Endometrium (tissue), 2 donors: ENCODE data around the gene SND1.
"Not testable (repeated sequence)": the region's sequence is repeated elsewhere in the genome, so short reads cannot be mapped to it uniquely, and the experiment has no call there.

Source experiments
- FAIRE-seq: peaks from 2 replicates; lab custom pipeline; 2012; peaks lifted over from hg19 to GRCh38; lab: Jason Lieb, UNC
- donor health status: control.
- donor health status: control.

SND1 gene

DNA sequence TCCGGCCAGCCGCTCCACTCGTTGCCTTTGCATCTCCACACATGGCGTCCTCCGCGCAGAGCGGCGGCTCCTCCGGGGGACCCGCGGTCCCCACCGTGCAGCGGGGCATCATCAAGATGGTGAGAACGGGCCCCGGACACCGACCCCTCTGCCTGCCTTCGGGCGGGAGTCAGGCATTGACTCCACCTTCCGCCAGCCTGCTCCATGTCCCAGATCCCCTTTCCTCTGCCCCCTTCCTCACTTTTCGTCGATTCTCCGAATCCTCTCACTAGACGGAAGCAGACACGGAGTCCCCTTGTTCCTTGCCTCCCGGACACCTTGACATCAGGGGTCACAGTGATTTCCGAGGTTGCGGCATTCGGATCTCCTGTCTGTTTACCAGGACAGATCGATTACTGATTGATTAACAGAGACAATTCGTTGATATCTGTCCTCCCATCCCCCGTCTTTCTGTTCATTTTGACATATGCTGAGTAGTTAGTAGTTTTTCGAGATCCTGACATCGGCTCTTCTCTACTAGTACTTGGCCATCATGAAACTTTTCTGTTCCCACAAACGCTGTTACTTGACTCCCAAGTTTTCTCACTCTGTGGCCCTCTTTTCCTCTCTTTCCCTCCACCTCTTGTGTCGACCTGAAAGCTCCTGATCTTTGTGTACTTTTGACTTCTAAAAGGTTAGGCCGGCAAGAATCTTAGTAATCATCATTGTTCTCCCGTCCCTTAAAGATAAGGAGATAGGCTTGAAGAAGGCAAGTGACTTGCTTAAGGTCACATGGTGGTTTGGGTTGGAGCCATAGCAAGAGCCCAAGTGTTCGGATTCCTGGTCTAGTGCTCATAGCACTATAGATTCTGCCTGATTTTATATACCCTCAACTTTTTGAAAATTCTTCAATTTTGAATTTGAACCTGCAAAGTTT is 597 bp downstream of the SND1 start:
- no peak for FAIRE-seq

DNA sequence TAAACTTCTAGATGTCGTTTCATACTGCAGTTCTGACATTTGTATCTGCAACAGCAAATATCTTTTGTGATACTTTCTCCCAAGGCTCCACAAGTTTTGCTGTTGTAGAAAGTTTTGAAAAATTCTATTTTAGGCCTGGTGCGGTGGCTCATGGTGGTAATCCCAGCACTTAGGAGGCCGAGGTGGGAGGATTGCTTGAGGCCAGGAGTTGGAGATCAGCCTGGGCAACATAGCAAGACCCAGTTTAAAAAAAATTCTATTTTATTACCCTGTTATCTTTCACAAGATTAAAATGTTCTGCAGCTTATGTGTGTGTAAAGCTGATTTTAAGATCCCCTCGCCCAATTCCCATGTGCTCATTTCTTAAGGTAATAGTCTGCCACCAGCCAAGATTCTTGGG is 1.4 kb downstream of the SND1 start:
- no peak for FAIRE-seq

DNA sequence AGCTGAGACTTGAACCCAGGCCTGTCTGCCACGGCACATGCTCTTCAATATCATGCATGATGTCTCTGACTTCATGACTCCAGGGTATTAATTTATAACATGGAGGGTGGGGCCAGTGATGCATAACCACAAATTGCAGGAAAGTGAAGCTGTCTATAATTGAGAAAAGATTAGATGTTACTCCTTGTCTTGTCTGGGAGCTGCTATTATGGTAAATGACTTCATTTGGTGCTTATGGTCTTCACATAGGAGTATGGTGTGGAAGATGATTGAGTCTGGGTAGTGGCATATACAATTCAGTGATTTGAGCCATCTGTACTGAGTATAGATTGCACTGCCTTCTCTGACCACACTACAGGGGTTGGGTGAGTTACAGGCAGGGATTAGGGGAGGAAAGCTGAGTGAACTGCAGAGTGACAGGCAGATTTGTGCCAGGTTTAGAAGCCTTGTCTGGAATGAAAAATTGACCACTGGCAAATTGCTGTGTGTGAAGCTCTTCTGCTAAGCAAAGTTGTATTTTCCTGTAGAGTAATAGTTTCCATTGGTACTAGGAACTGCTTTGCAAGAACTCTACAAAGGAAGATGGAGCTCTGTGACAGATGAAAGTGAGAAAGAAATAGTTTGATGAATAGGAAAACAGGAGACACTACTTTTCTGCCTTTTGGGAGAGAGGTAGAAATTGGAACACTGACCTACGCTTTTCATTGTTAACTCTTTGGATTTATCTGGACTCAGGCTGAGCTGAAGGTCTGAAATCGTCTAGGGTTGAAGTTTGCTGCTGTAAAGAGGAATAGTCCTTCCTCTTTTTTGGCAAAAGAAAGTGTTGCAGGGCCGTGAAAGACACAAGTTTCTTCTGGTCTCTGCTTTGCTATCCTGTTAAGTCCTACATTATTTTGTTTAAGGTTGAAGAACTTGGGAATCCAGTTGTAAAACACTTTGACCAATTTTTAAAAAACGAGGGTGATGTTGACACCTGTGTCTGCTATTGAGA is 2.7 kb downstream of the SND1 start:
- no peak for FAIRE-seq

- FAIRE-seq, result no peak
Measured at GRCh38 chr7:127655720-127656119, 3.7 kb downstream of the SND1 start.

DNA sequence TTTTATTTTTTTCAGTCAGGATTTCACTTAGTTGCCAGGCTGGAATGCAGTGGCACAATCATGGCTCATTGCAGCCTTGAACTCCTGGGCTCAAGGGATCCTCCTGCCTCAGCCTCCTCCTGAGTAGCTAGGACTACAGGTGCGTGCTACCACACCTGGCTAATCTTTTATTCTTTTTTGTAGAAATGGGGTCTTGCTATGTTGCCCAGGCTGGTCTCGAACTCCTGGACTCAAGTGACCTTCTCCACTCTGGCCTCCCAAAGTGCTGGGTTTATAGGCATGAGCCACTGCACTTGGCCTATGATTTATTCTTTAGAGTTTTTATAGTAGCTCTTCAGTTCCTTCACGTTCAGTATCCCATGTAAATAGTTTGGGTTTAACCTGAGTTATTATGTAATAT is 5.5 kb downstream of the SND1 start:
- no peak for FAIRE-seq

DNA sequence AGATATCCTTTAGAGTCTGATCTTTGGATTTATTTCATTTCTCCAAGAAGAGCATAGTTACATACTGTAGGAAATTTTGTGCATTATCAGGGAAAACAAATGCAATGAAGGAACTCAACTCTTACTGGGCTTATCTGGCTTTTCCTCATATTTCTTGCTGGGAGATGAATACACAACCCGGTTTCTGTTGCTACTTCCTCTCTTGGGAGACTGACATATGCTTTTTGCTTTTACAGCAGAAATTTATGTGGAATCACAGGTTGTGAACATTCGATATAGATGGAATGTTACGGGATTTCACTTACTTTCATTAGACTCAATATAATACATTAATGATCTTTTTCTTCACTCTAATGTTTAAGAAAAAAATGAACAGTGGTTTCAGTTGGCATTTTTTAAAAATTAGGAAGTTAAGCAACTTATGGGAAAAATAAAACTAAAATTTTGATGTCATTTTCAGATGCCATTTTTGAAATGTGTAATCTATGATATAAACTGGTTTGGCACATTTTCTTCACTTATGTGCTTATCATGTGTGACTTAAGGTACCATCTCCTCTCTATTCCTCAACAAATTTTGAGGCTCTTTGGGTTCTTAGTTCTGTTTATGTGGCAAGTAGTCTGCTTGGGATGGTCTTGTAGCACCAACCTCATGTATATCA is 7.1 kb downstream of the SND1 start:
- no peak for FAIRE-seq

- FAIRE-seq, result no peak
Measured at GRCh38 chr7:127665922-127666321, 13.9 kb downstream of the SND1 start.

DNA sequence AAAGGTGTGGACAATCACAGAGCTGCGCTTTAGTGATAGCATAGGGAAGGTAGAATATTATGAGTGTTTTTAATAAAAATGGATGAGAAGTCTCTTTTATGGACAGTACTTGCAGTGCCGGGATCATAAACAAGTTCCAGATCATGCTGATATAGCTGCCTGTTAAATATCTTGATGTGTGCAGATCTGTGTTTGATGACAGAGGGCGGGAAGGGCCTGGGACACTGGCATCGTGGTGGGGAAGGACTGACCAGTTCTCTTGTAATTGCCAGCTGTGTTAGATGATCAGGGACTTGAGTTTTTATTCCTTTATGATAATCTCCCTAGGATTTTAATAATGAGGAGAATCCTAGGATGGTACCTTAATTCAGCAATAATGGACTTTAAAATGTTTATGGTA is 14.6 kb downstream of the SND1 start:
- no peak for FAIRE-seq

DNA sequence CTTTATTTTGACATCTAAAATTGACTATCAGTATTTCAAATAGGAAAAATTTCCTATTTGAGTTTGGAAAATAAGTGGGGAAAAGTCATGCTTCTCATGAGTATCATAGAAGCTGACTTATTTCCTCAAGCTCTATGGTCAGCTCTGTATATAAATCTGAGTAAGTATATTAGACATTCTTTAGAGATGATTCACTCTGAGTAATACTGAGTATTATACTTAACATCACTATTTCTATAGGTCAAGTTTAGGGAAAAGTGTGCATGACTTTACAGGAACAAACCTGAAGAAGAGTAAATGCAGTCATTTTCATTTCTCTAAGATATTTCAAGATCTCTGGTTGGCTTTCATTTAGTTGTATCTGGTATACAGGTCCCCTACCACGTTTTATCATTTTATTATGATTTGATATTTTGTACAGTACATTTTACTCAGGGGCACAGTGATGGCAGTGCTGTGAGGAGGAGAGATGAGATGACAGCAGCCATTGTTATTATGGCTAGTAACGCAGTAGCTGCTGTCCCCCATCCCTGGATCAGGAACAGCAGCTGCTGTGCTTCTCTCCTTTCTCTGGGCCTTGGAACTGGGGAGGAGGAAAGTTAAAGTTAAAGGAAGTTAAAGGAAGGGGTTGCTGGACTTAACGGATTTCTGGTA is 15.2 kb downstream of the SND1 start:
- no peak for FAIRE-seq

GRCh38 chr7:127667759-127668530 is 16.0 kb downstream of the SND1 start:
- FAIRE-seq, result no peak

DNA sequence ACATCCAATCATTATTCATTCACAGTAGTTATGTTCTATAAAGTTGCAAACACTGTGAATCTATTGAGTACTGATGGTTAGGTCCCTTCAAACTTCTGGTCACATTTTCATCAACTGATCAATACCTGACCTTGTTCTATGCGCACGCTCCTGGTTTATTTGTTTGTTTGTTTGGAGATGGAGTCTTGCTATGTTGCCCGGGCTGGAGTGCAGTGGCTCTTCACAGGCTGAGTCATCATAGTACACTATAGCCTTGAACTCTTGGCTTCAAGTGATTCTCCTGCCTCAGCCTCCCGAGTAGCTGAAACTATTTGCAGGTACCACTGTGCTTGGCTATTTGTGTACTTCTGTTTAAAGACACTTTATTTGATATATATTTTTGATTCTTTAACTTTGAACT is 19.3 kb downstream of the SND1 start:
- FAIRE-seq, result no peak

GRCh38 chr7:127673902-127674301 is 21.9 kb downstream of the SND1 start:
- no peak for FAIRE-seq

GRCh38 chr7:127674361-127674760 is 22.4 kb downstream of the SND1 start:
- FAIRE-seq, result no peak

DNA sequence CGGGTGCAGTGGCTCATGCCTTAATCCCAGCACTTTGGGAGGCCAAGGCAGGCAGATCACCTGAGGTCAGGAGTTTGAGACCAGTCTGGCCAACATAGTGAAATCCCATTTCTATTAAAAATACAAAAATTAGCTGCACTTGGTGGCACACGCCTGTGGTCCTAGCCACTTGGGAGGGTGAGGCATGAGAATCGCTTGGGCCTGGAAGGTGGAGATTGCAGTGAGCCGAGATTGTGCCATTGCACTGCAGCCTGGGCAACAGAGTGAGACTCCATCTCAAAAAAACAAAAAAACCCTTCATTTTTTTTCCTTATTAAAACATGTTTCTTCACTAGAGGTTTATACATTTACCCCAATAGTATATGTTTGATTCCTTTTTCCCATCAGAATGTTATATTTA is 22.9 kb downstream of the SND1 start:
- FAIRE-seq, result not testable (repeated sequence)

DNA sequence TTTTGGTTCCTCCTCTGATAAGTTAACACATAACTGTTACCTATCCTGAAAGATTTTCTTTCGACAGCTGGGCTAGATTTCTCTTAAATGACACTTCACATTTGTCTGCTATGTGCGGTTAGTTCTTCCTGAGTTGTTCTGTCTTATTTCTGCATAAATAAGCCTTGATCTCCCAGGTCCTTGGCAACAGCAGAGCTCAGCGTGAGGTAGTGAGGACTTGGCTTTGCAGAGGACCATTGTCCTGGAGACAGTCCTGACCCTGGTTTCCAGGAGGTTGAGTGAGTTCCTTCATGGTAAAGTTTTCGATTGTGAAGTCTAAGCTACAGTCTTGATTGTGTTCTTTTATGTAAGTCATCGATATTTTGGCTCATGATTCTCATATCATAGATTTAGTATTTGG is 23.7 kb downstream of the SND1 start:
- no peak for FAIRE-seq

GRCh38 chr7:127677433-127678230 is 25.6 kb downstream of the SND1 start:
- FAIRE-seq, result no peak

DNA sequence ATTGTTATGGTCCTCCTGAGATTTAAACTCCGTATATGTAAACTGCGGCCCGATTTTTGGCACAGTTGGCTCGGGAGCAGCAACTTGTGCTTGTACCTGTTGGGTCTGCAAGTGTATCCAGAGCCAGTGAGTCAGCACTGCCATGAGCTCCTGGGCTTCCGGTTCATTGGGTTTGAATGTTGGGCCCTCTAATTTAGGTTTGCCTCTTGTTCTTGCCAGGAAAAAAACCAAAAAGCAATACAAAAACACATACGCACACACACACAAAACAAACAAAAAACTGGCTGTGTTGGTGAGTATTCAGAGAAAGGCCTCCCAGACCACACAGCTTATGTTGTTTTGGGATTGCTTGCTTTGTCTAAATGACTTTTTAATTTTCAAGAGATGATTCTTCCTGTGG is 26.3 kb downstream of the SND1 start:
- FAIRE-seq, result no peak

GRCh38 chr7:127678947-127679346 is 27.0 kb downstream of the SND1 start:
- FAIRE-seq, result no peak

DNA sequence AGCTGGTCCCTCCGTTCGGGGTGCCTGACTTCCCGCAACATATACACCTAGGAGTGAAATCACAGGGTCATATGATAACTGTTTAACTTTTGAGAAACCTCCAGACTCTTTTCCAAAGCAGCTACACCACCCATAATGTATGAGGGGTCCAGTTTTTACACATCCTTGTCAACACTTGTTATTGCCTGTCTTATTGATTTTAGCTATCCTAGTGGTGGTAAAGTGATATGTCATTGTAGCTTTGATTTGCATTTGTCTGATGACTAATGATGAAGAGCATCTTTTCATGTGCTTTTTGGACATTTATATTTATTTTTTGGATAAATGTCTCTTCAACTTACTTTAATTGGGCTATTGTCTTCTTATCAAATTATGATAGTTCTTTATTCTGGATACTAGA is 29.0 kb downstream of the SND1 start:
- no peak for FAIRE-seq

- no peak for FAIRE-seq
Measured at GRCh38 chr7:127682140-127682539, 30.1 kb downstream of the SND1 start.
